ENCODE data around the gene HOMER2. TPM values are rescaled to one million over a fixed set of nuclear protein-coding genes. Genes with fewer than 3 reads are reported as not detected.

HOMER2 gene
- polyA plus RNA-seq, 3 donors = 0.92 to 2.4 (median 1.6) TPM

- Histone ChIP-seq H3K79me2 (ENCODE audit: insufficient read depth, low read length) (no peaks in the 10 kb centered on the region), H3K36me3 (replicated peaks in 1 of 2; ENCODE audit: control insufficient read depth in 1 of 2, insufficient read depth in 2 of 2, low read length in 2 of 2) (no peaks in the 10 kb centered on the region), H3K4me3 (replicated peaks in 1 of 3; ENCODE audit: low read depth in 2 of 3, low read length in 3 of 3) (no peak overlapping the region), H3K9ac (ENCODE audit: insufficient read depth, low read length, poor library complexity, severe bottlenecking) (no peak overlapping the region), H3K4me2 (replicated peaks; ENCODE audit: extremely low read depth, low read length, poor library complexity, severe bottlenecking) (no peak overlapping the region), H4K20me1 (ENCODE audit: insufficient read depth, low read length) (no peaks in the 10 kb centered on the region), H2AFZ (ENCODE audit: insufficient read depth, low read depth, low read length, poor library complexity, severe bottlenecking) (no peak overlapping the region), H3K4me1 (ENCODE audit: control insufficient read depth in 1 of 2, insufficient read depth in 2 of 2, low read length in 2 of 2) (no peaks in the 10 kb centered on the region), H3K27me3 (ENCODE audit: control insufficient read depth in 2 of 2, insufficient read depth in 2 of 2, low read length in 2 of 2) (no peaks in the 10 kb centered on the region), H3K9me3 (replicated peaks in 1 of 2; ENCODE audit: control insufficient read depth in 1 of 2, insufficient read depth in 1 of 2, low read length in 2 of 2) (no peaks in the 10 kb centered on the region), H3K27ac (ENCODE audit: low read depth in 1 of 2, low read length in 2 of 2) (no peak overlapping the region)
- no peak overlapping the region for H3K4me3 Mint-ChIP-seq
- no peak overlapping the region for H3K27ac Mint-ChIP-seq
- peaks cover 0 to 2% (median 0%) of the 10 kb centered on the region in 3 donors for H3K27me3 Mint-ChIP-seq (ENCODE audit: low read depth in 3 of 3)
- 100% methylated on average over 2 of the region's 5 CpGs for WGBS (ENCODE audit: insufficient coverage)
- DNase-seq = no peak
- TF ChIP-seq CTCF (IDR thresholded peaks at IDR 0.05) = no peak
- no peaks in the 10 kb centered on the region for H3K9me3 Mint-ChIP-seq
- intact Hi-C loops (cut with micrococcal nuclease) = no loop called here
- peaks cover 4 to 5% of the 10 kb centered on the region in 2 donors for H3K36me3 Mint-ChIP-seq
- H3K4me1 Mint-ChIP-seq = no peaks in the 10 kb centered on the region
Observed at GRCh38 chr15:82978438-82978837, 25.9 kb upstream of the HOMER2 start.

- Histone ChIP-seq H3K9ac (ENCODE audit: insufficient read depth, low read length, poor library complexity, severe bottlenecking) (no peak overlapping the region), H4K20me1 (ENCODE audit: insufficient read depth, low read length) (no peaks in the 10 kb centered on the region), H3K4me2 (replicated peaks; ENCODE audit: extremely low read depth, low read length, poor library complexity, severe bottlenecking) (no peak overlapping the region), H3K79me2 (ENCODE audit: insufficient read depth, low read length) (no peaks in the 10 kb centered on the region), H3K27ac (ENCODE audit: low read depth in 1 of 2, low read length in 2 of 2) (no peak overlapping the region), H3K9me3 (replicated peaks in 1 of 2; ENCODE audit: control insufficient read depth in 1 of 2, insufficient read depth in 1 of 2, low read length in 2 of 2) (no peaks in the 10 kb centered on the region), H2AFZ (ENCODE audit: insufficient read depth, low read depth, low read length, poor library complexity, severe bottlenecking) (no peak overlapping the region), H3K4me3 (replicated peaks in 1 of 3; ENCODE audit: low read depth in 2 of 3, low read length in 3 of 3) (no peak overlapping the region), H3K36me3 (replicated peaks in 1 of 2; ENCODE audit: control insufficient read depth in 1 of 2, insufficient read depth in 2 of 2, low read length in 2 of 2) (no peaks in the 10 kb centered on the region), H3K27me3 (ENCODE audit: control insufficient read depth in 2 of 2, insufficient read depth in 2 of 2, low read length in 2 of 2) (no peaks in the 10 kb centered on the region), H3K4me1 (ENCODE audit: control insufficient read depth in 1 of 2, insufficient read depth in 2 of 2, low read length in 2 of 2) (no peaks in the 10 kb centered on the region)
- H3K9me3 Mint-ChIP-seq = no peaks in the 10 kb centered on the region
- no peak for DNase-seq
- no peak overlapping the region for H3K27ac Mint-ChIP-seq
- no peaks in the 10 kb centered on the region for H3K4me1 Mint-ChIP-seq
- peaks cover 4 to 5% of the 10 kb centered on the region in 2 donors for H3K36me3 Mint-ChIP-seq
- intact Hi-C loops (cut with micrococcal nuclease) = no loop called here
- H3K4me3 Mint-ChIP-seq = no peak overlapping the region
- no CpG with 5 or more reads among the region's 1 CpG for WGBS (ENCODE audit: insufficient coverage)
- peaks cover 0 to 2% (median 0%) of the 10 kb centered on the region in 3 donors for H3K27me3 Mint-ChIP-seq (ENCODE audit: low read depth in 3 of 3)
- TF ChIP-seq CTCF (IDR thresholded peaks at IDR 0.05) = no peak
Observed at GRCh38 chr15:82977076-82977475, 24.6 kb upstream of the HOMER2 start.

All from CD14-positive monocyte (primary cell).